H1 (cell line): ENCODE data around the gene TMTC4. TPM values are rescaled to one million over a fixed set of nuclear protein-coding genes. Genes with fewer than 3 reads are reported as not detected.

ENCODE experiments used
- SIN3A ChIP-seq, 2 experiments: IDR thresholded peaks in 1 of 2; conservative IDR thresholded peaks in 1 of 2; 2 replicates each; pipeline ENCODE4 v1.6.1; 2011 to 2012; ENCODE audit warnings: low read length in 2 of 2, improper control_type of control experiment in 1 of 2, low read depth in 1 of 2, mild to moderate bottlenecking in 1 of 2
- polyA plus RNA-seq, 7 experiments: library from polyadenylated mRNA; depleted of rRNA in 3 of 7; stranded (reverse) in 5 of 7; unstranded in 2 of 7; fragments of >200 nt in 5 of 7; fragments of 200-250 nt in 2 of 7; gene quantifications; 1 replicate in 5 of 7; 2 replicates in 1 of 7; 4 replicates in 1 of 7; pipeline versions ENCODE4 v1.2.1 to v1.2.3, GENCODE V29; 2011 to 2013; ENCODE audit warnings: missing spikeins in 2 of 7, mixed read lengths in 2 of 7
- total RNA-seq: library from RNA; stranded (reverse); fragmentation: NEBNext Ultra II Directional; extraction: Animal tissue kit (Norgen Biotek cat#: 25700); gene quantifications from 2 replicates; pipeline ENCODE4 v1.2.1, GENCODE V29; 2021

TMTC4 gene
- total and polyA plus RNA-seq, 2 of the 8 experiments (the other 6 are each of a cell fraction or from before 2014, with no cell fraction given) = 26.3 to 42.6 TPM

- no peak for TF ChIP-seq SIN3A (conservative IDR thresholded peaks at IDR 0.05 in 1 of 2, IDR thresholded peaks at IDR 0.05 in 1 of 2; ENCODE audit: low read depth in 1 of 2, low read length in 2 of 2)
Measured at GRCh38 chr13:100659578-100659977, 15.0 kb downstream of the TMTC4 start (continued).
